ENCODE results near the gene LYSMD3. TPM values are rescaled to one million over a fixed set of nuclear protein-coding genes. Genes with fewer than 3 reads are reported as not detected.

LYSMD3 gene
- total RNA-seq, 1 experiment from 2014 or later: 14.0 TPM

DNA sequence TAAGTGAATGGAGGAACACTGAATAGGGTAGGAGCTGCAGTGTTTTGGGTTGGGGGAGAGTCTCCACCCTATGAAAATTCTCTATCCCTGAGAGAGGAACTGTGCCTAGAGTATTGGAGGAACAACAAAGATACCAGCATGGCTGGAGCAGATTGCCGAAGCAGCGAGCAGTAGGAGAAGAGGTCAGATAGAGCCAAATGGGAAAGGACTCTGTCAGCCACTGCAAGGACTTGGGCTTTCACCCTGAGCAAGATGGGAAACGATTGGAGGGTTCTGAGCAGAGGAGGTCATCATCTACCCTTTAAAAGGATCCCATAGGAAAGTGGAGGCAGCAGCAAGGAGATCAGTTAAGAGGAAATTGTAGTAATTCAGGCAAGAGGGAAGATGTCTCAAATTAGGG is 4.4 kb upstream of the LYSMD3 start:
- H3K27ac ChIP-seq (ENCODE audit: low read depth, low read length, poor library complexity, severe bottlenecking): no peak overlapping the region
- ChIA-PET CTCF (no interaction called here), POLR2A (ENCODE audit: low non-redundant PET) (no interaction called here)
- no peak for DNase-seq (ENCODE audit: low spot score)
- H3K27me3 ChIP-seq (replicated peaks; ENCODE audit: insufficient read depth, low read depth, low read length, poor library complexity): peaks cover 3% of the 10 kb centered on the region
- intact Hi-C loops (cut with micrococcal nuclease; ENCODE audit: unreplicated experiment): loop anchor here (10.0 kb wide), 1 partner anchor 239 kb away; no protein-coding TSS in a partner anchor
- no peaks in the 10 kb centered on the region for H3K9me3 ChIP-seq (ENCODE audit: low read depth, low read length, poor library complexity, severe bottlenecking)
- TF ChIP-seq EZH2 (IDR thresholded peaks at IDR 0.05; ENCODE audit: borderline replicate concordance, low read depth, low read length, poor library complexity, severe bottlenecking): no peak
- TF ChIP-seq, protein P1, sequence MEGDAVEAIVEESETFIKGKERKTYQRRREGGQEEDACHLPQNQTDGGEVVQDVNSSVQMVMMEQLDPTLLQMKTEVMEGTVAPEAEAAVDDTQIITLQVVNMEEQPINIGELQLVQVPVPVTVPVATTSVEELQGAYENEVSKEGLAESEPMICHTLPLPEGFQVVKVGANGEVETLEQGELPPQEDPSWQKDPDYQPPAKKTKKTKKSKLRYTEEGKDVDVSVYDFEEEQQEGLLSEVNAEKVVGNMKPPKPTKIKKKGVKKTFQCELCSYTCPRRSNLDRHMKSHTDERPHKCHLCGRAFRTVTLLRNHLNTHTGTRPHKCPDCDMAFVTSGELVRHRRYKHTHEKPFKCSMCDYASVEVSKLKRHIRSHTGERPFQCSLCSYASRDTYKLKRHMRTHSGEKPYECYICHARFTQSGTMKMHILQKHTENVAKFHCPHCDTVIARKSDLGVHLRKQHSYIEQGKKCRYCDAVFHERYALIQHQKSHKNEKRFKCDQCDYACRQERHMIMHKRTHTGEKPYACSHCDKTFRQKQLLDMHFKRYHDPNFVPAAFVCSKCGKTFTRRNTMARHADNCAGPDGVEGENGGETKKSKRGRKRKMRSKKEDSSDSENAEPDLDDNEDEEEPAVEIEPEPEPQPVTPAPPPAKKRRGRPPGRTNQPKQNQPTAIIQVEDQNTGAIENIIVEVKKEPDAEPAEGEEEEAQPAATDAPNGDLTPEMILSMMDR (conservative IDR thresholded peaks at IDR 0.05; ENCODE audit: low read depth, low read length): no peak
- no peaks in the 10 kb centered on the region for H3K36me3 ChIP-seq (ENCODE audit: insufficient read depth, low read length, poor library complexity, severe bottlenecking)
- peaks cover 8% of the 10 kb centered on the region for H3K4me1 ChIP-seq (ENCODE audit: insufficient read depth, low read length, poor library complexity, severe bottlenecking)
- no TSS peak for BruUV-seq (replicated peaks)
- H3K4me3 ChIP-seq (ENCODE audit: low read depth, low read length, poor library complexity, severe bottlenecking): no peak overlapping the region

DNA sequence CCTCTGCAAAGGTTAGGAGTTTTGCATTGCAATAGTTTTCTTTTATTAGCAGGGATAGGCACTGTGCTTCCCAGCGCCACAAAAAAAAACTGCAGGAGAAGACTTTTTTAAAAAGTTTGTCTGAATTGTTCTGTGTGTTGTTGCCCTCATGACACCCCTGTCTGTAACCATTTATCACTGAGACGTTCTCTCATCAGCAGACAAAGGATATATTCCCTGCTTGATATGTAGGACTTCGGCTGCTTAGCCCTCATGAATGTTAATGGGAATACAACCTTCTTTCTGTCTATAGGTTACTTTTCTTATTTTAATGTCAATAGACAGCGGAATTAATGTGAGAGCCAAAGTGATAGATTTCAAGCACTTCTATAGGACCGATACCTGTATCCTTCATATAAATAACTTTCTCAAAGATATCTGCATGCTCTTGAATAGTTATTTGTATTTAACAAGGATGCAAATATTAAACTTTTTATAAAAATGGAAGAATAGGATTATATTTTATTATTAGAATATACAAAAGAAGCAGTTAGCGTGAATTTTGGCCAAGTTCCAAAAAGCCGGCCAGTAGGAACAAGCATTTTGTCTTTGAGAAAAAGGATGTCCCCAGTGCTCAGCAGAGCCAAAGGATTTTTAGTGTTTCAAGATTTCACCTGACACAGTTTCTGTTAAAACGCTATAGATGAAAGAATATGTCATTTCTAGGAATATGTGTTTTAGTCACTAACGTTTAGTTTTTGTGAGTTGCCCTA is 1.5 kb upstream of the LYSMD3 start:
- intact Hi-C loops (cut with micrococcal nuclease; ENCODE audit: unreplicated experiment): loop anchor here (2.0 to 10.0 kb wide), 3 partner anchors 16 to 236 kb away; no protein-coding TSS in a partner anchor
- ChIA-PET CTCF (no interaction called here), POLR2A (ENCODE audit: low non-redundant PET) (no interaction called here)
- peaks cover 3% of the 10 kb centered on the region for H3K27me3 ChIP-seq (replicated peaks; ENCODE audit: insufficient read depth, low read depth, low read length, poor library complexity)
- H3K9me3 ChIP-seq (ENCODE audit: low read depth, low read length, poor library complexity, severe bottlenecking): no peaks in the 10 kb centered on the region
- peaks cover 17% of the 10 kb centered on the region for H3K4me1 ChIP-seq (ENCODE audit: insufficient read depth, low read length, poor library complexity, severe bottlenecking)
- H3K4me3 ChIP-seq (ENCODE audit: low read depth, low read length, poor library complexity, severe bottlenecking): no peak overlapping the region
- no peaks in the 10 kb centered on the region for H3K36me3 ChIP-seq (ENCODE audit: insufficient read depth, low read length, poor library complexity, severe bottlenecking)
- no peak overlapping the region for H3K27ac ChIP-seq (ENCODE audit: low read depth, low read length, poor library complexity, severe bottlenecking)
- no peak for TF ChIP-seq EZH2 (IDR thresholded peaks at IDR 0.05; ENCODE audit: borderline replicate concordance, low read depth, low read length, poor library complexity, severe bottlenecking)
- TF ChIP-seq, protein P1 (conservative IDR thresholded peaks at IDR 0.05; ENCODE audit: low read depth, low read length): no peak
- DNase-seq (ENCODE audit: low spot score): no peak
- no TSS peak for BruUV-seq (replicated peaks)

DNA sequence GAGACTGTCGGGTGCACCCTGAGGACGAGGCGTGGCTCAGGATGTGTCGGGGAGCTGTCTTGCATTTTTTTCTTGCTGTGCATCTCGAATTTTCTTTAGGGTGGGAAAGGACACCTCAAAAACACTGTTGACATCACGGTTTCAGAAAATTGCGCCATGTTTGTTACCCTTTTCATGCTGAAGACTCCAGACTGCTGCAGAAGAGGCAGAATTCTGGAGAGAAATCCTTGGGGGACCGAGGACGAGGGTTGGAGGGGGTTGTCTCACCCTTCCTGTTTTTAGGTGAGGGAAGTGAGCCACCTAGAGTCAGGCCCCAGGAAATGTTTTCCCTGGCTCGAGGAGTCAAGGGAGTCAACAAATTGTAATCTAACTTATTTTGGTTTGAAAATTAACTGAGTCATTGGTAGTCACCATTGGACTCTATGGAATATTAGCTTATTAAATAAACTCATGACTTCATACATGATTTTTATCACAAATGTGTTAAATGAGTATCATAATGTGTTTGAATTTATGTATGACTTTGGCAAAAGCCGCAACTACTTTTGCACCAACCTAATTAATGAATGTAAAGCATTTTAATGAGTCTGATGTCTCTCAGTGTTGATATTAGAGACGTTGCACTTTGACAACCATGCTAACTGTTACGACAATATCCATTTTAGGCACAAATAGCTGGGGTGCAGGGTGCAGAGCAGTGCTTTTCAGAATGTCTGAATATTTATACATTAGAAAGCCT is 724 bp upstream of the LYSMD3 start:
- peaks cover 17% of the 10 kb centered on the region for H3K4me1 ChIP-seq (ENCODE audit: insufficient read depth, low read length, poor library complexity, severe bottlenecking)
- POLR2A ChIA-PET (ENCODE audit: low non-redundant PET): no interaction called here
- H3K4me3 ChIP-seq (ENCODE audit: low read depth, low read length, poor library complexity, severe bottlenecking): peak overlapping the region; percentile 97
- peak; percentile 88 for DNase-seq (ENCODE audit: low spot score)
- CTCF ChIA-PET: no interaction called here
- intact Hi-C loops (cut with micrococcal nuclease; ENCODE audit: unreplicated experiment): loop anchor here (2.0 to 10.0 kb wide), 4 partner anchors 17 to 235 kb away; no protein-coding TSS in a partner anchor
- no peaks in the 10 kb centered on the region for H3K9me3 ChIP-seq (ENCODE audit: low read depth, low read length, poor library complexity, severe bottlenecking)
- TF ChIP-seq, protein P1 (conservative IDR thresholded peaks at IDR 0.05; ENCODE audit: low read depth, low read length): peak; percentile 81
- TF ChIP-seq EZH2 (IDR thresholded peaks at IDR 0.05; ENCODE audit: borderline replicate concordance, low read depth, low read length, poor library complexity, severe bottlenecking): no peak
- H3K27me3 ChIP-seq (replicated peaks; ENCODE audit: insufficient read depth, low read depth, low read length, poor library complexity): peaks cover 3% of the 10 kb centered on the region
- peak overlapping the region; percentile 86 for H3K27ac ChIP-seq (ENCODE audit: low read depth, low read length, poor library complexity, severe bottlenecking)
- no TSS peak for BruUV-seq (replicated peaks)
- H3K36me3 ChIP-seq (ENCODE audit: insufficient read depth, low read length, poor library complexity, severe bottlenecking): peaks cover 1% of the 10 kb centered on the region
